ELR (cell line): ENCODE results near the gene KCNIP4.

Experiments
- DNase-seq: peaks from one replicate; pipeline ENCODE4 v3.0.0-alpha.2; 2015; ENCODE audit warnings: low read depth

Gene KCNIP4

GRCh38 chr4:21848021-21848420 is 100.6 kb downstream of the KCNIP4 start:
- DNase-seq, result no peak

DNA sequence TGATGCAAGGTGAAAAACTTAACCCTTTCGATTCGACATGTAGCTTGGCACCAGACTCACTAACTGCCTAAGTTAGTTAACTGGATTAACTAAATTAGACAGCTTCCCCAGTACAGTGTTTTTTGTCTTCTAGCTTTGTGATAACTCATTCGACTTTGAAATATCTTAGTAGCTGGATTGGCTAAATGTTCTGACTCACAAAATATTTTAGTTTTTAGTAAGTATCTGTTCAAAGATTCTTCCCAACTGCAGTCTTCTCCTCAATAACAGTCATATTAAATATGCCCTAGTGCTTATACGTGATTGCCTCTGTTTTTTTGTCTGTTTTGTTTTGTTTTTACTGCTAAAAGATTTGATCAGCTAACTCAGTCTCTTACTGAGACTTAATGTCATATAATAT is 102.9 kb downstream of the KCNIP4 start:
- peak; percentile 55 for DNase-seq

DNA sequence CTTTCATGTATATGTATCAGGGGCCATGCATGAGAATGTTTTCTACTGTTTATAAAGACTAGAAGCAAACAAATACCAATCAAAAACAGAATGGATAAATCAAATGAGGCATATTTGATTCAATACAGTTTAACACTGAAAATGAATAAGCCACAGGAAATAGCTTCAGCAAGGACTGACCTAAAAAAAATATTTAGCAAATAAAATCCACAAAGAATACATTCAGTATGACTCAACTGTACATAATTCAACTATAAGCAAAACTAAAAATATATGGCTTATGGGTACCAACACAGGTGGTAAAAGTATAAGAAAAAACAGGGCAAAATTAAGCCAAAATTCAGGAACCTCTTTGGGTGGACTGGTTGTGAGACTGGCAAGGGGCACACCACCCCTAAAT is 112.9 kb downstream of the KCNIP4 start:
- peak; percentile 42 for DNase-seq

- DNase-seq, result peak; percentile 39
Observed at GRCh38 chr4:21830272-21830671, 118.3 kb downstream of the KCNIP4 start.

DNA sequence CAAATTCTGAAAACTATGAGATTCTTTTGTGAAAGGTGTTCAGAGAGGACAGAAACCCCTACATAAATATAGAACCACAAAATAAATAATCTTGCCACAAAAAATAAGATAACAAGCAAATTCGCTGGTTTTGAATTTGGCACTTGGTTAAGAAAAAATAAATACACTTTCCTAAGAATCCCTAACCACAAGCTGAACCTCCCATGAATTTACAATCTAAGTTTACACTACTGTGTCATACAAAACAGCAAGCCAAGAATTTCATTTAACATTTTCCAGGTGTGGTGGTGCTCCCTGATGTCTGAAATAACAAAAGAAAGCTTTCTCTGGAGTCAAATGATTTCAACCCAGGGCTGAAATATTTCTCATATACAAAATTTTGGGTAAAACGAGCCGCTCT is 121.0 kb downstream of the KCNIP4 start:
- DNase-seq, result peak; percentile 5

DNA sequence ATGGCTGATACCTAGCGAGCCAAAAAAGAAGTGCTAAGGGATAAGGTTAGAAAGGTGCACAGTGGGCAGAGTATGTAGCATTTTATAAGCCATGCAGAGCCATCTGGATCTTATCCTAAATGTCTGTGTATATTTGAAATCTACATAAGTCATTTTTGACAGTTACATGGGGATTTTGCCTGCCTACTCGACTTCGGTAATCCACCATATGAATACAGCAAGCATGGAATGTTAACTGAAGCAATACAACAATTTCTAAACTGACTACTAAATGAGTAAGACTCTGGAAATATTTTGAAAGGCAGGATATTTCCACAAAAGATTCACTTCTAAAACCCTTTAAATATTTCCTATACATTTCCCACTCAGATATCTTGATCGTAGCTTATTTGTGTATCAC is 122.5 kb downstream of the KCNIP4 start:
- no peak for DNase-seq

- no peak for DNase-seq
Observed at GRCh38 chr4:21819086-21819485, 129.5 kb downstream of the KCNIP4 start.

GRCh38 chr4:21815651-21816377 is 132.8 kb downstream of the KCNIP4 start:
- DNase-seq, result no peak

GRCh38 chr4:21811565-21811964 is 137.0 kb downstream of the KCNIP4 start:
- DNase-seq, result peak; percentile 40

DNA sequence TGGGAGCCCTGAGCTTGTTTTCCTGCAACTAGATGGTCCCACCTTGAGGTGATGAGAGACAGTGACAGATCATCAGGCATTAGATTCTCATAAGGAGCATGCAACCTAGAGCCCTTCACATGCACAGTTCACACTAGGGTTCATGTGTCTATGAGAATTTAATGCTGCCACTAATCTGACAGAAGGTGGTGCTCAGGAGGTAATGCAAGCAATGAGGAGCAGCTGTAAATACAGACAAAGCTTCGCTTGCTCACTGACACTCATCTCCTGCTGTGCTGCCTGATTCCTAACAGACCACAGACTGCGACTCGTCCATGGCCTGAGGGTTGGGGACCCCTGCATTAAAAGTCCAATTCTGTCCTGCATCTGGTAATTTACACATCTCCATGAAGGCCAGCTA is 141.6 kb downstream of the KCNIP4 start:
- DNase-seq, result peak; percentile 41

DNA sequence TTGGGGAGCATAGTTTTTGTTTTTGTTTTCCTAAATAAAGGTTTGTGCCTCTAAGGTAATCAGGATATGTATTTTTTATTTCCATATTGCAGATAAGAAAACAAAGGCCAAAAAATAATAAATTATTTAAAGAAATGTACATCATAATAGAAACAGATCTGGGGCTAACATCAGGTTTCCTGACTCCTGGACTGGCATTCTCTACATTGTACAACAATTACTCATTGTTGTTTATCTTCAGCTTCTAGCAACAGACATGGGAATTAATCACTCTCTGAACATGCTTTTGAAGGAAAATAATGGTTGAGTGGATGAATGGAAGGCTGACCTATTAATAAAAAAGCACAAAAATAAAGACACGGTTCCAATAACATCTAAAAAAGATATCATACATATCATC is 146.2 kb downstream of the KCNIP4 start:
- DNase-seq, result peak; percentile 87

DNA sequence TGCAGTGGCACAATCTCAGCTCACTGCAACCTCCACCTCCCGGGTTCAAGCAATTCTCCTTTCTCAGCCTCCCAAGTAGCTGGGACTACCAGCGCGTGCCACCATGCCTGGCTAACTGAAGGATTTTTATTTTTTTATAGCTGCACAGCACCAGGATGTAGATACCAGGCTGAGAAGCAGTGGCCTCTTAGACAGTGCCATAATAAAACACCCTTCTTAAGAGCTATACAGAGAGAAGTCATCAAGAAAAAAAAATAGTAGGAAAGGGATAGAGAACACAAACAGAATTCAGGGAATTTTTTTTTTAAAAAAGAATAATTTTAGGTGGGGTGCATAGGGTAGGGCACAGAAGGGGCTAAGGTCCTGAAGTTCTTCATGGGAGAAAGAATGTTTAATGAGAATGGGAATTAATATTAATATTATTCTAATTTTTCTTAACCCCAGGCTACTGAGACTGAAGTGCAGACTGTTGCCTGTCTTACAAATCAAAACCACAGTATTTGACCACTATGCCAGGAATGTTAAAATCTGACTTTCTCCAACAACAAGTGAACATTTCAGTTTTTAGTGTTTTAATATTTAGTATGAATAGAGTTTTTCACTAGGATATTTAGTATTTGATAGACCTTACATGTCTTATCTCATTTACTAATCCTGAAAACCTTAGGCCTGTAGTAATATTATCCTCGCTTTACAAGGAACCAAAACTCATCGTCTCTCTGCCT is 146.7 kb downstream of the KCNIP4 start:
- peak; percentile 50 for DNase-seq

GRCh38 chr4:21795091-21795490 is 153.5 kb downstream of the KCNIP4 start:
- no peak for DNase-seq

GRCh38 chr4:21792736-21793135 is 155.8 kb downstream of the KCNIP4 start:
- DNase-seq, result no peak

- peak; percentile 64 for DNase-seq
Observed at GRCh38 chr4:21790438-21791029, 158.0 kb downstream of the KCNIP4 start.

- DNase-seq, result peak; percentile 57
Observed at GRCh38 chr4:21780148-21780547, 168.4 kb downstream of the KCNIP4 start.

DNA sequence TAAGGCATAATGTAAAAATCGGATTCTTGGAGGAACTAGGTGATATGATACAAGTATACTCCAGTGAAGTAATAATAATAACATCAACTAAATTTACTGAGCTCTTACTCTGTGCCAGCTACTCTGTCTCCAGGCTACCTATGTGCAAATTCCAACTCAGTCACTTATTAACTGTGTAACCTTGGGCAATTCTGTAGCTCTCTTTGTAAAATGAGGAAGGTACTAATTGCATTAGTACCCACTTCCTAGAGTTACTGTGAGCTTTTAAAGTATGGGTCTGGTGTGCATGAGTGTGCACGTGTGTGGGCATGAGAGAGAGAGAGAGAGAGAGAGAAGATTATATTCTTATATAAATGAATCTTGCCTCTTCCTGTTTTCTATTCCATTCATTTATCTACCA is 169.9 kb downstream of the KCNIP4 start:
- DNase-seq, result no peak

DNA sequence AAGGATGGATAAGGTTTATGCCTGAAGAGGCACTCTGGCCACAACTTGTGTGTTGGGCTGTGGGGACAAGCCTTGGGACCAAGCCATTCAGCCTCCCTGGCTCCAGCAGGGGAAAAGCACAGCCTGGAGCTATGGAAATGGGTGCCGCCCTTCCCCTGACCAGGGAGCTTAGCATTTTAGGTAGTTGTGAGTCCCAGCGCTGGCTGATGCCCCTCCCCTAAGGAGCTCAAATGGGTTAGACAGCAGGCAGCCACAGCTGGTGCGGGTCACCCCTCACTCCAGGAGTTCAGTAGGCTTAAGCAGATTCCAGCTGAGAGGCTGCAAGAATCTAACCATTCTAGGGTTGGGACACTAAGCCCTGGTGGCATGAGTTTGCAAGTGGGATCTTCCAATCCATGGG is 172.9 kb downstream of the KCNIP4 start:
- no peak for DNase-seq

DNA sequence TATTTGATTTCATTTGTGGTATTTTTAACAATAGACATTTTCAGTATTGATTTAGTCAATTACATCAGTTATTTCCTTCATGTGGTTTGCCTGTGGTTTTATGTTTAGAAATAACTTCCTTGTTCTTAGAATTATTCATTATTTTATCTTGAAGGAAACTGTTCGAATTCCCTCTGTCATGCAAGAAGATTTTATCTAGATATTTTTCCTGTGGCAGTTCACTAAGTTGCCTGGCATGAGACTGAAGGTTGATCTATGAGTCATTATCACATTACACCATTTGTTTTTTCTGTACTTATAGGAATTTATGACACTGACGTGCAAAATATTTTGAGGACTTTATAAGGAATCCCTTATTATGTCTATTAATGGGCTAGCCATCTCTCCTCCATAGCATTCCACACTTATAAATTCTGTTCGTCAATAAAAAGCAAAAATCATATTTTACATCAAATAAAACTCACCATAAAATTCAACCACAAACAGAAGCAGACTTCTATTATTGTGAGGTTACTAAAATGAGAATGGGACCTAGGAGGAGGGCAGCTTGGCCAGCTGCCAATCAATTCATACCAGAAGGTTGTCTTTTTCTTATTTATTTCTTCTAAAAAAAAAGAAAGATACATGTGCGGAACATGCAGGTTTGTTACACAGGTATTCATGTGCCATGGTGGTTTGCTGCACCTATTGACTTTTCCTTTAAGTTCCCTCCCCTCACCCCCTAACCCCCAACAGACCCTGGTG is 179.0 kb downstream of the KCNIP4 start:
- peak; percentile 89 for DNase-seq

- DNase-seq, result peak; percentile 67
Observed at GRCh38 chr4:21768349-21769310, 179.9 kb downstream of the KCNIP4 start.

DNA sequence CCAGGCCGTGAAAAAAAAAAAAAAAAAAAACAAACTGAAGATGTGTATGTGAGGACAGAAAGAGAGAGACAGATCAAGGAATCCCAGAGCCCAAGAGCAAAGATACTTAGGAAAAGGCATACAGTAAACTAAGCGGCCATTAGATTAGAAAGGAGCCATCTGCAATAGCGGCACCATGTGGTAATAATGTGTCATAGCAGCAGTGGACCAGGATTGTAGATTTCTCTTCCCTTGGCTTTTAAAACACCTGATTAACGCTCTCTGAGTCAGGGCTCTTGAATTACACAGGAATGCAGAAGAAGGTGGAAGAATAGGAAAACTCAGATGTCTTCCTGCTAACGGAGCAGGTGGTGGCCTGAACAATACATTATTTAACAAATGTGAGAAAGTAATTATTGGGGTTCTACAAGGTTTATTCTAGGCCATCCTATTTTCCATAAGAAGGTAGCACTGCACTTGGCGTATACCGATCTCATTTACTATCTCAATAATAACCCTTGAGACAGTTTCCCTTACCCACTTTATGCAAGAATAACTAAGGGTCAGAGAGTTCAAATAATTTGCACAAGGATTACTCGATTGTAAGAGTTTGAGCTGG is 182.7 kb downstream of the KCNIP4 start:
- DNase-seq, result peak; percentile 64
